ENCODE data around the gene ADAT1. TPM values are rescaled to one million over a fixed set of nuclear protein-coding genes. Genes with fewer than 3 reads are reported as not detected.

ADAT1 gene
- total and polyA plus RNA-seq, 8 donors, result 39.1 to 57.4 (median 51.7) TPM

GRCh38 chr16:75629132-75629531 is 6.1 kb upstream of the ADAT1 start:
- DNase-seq (no peak), ATAC-seq (no peak)
- Histone ChIP-seq H3K9me3 (no peaks in the 10 kb centered on the region), H3K36me3 (peaks cover 0 to 90% of the 10 kb centered on the region in 2 donors), H3K4me3 (no peak overlapping the region), H3K27me3 (no peaks in the 10 kb centered on the region), H3K4me1 (peaks cover 0 to 16% of the 10 kb centered on the region in 2 donors), H3K27ac (no peak overlapping the region)
- intact Hi-C loops (cut with DNase I), result no loop called here
- no peak for TF ChIP-seq CTCF (IDR thresholded peaks at IDR 0.05)

GRCh38 chr16:75628351-75628750 is 5.3 kb upstream of the ADAT1 start:
- H3K36me3 ChIP-seq, result peaks cover 0 to 82% of the 10 kb centered on the region in 2 donors
- H3K27me3 ChIP-seq, result no peaks in the 10 kb centered on the region
- no peak overlapping the region for H3K4me3 ChIP-seq
- H3K4me1 ChIP-seq, result peaks cover 0 to 16% of the 10 kb centered on the region in 2 donors
- intact Hi-C loops (cut with DNase I), result no loop called here
- no peak for DNase-seq
- H3K9me3 ChIP-seq, result no peaks in the 10 kb centered on the region
- ATAC-seq, result no peak
- no peak for TF ChIP-seq CTCF (IDR thresholded peaks at IDR 0.05)
- peak overlapping the region in 1 of 2 donors; percentile 63 for H3K27ac ChIP-seq

GRCh38 chr16:75627851-75628250 is 4.8 kb upstream of the ADAT1 start:
- H3K27me3 ChIP-seq, result no peaks in the 10 kb centered on the region
- TF ChIP-seq CTCF (IDR thresholded peaks at IDR 0.05), result no peak
- intact Hi-C loops (cut with DNase I), result no loop called here
- no peaks in the 10 kb centered on the region for H3K9me3 ChIP-seq
- peaks cover 0 to 16% of the 10 kb centered on the region in 2 donors for H3K4me1 ChIP-seq
- H3K4me3 ChIP-seq, result no peak overlapping the region
- H3K27ac ChIP-seq, result peak overlapping the region in 1 of 2 donors; percentile 63
- peak; percentile 19 for ATAC-seq
- H3K36me3 ChIP-seq, result peaks cover 0 to 77% of the 10 kb centered on the region in 2 donors
- no peak for DNase-seq

- Histone ChIP-seq H3K27ac (peak overlapping the region in 1 of 2 donors; percentile 63), H3K27me3 (no peaks in the 10 kb centered on the region), H3K9me3 (no peaks in the 10 kb centered on the region), H3K4me3 (no peak overlapping the region), H3K36me3 (peaks cover 0 to 67% of the 10 kb centered on the region in 2 donors), H3K4me1 (peaks cover 7 to 24% of the 10 kb centered on the region in 2 donors)
- no peak for TF ChIP-seq CTCF (IDR thresholded peaks at IDR 0.05)
- intact Hi-C loops (cut with DNase I), result no loop called here
- ATAC-seq (no peak), DNase-seq (no peak)
Measured at GRCh38 chr16:75626806-75627205, 3.7 kb upstream of the ADAT1 start.

- Histone ChIP-seq H3K36me3 (peaks cover 0 to 51% of the 10 kb centered on the region in 2 donors), H3K27me3 (no peaks in the 10 kb centered on the region), H3K4me3 (no peak overlapping the region), H3K27ac (no peak overlapping the region), H3K9me3 (no peaks in the 10 kb centered on the region), H3K4me1 (peaks cover 8 to 43% of the 10 kb centered on the region in 2 donors)
- TF ChIP-seq CTCF (IDR thresholded peaks at IDR 0.05), result no peak
- ATAC-seq (no peak), DNase-seq (no peak)
- intact Hi-C loops (cut with DNase I), result no loop called here
Measured at GRCh38 chr16:75624921-75625334, 1.8 kb upstream of the ADAT1 start.

All from left lung (tissue), 10 donors.